Posterior vena cava (tissue), 2 donors: ENCODE results near the gene ARHGEF19. TPM values are rescaled to one million over a fixed set of nuclear protein-coding genes. Genes with fewer than 3 reads are reported as not detected.
A peak's percentile ranks its signal among the peaks of the same experiment; 100 is the strongest.
"Not testable (repeated sequence)": the region's sequence is repeated elsewhere in the genome, so short reads cannot be mapped to it uniquely, and the experiment has no call there.

Experiments used
- DNase-seq: peaks from one replicate; pipeline ENCODE4 v3.0.0-alpha.2; 2020; ENCODE audit warnings: low spot score
- intact Hi-C, 2 donors: fragments of 100-400 bp; cut with DNase I; formaldehyde crosslinking; loops; one replicate each; pipeline versions ENCODE4 v1.14.1 to v1.14.2; 2022 to 2023
- total RNA-seq, 2 donors: library from RNA; stranded (reverse); fragmentation: NEBNext Ultra II Directional; extraction: Animal tissue kit (Norgen Biotek cat#: 25700); gene quantifications; one replicate each; pipeline ENCODE4 v1.2.1, GENCODE V29; 2021
- donor health status: DM: yes; HTN: yes; CAD: no.
- donor health status: DM: yes; HTN: yes; CAD: no.

The ARHGEF19 gene
- total RNA-seq, 2 donors from 2014 or later = 4.7 to 5.5 TPM

- intact Hi-C loops = no loop called here
- peak; percentile 96 for DNase-seq
These were observed 36.6 kb downstream of the ARHGEF19 start for GRCh38 chr1:16175610-16176553.

GRCh38 chr1:16174886-16175598 lies 37.4 kb downstream of the ARHGEF19 start:
- no peak for DNase-seq
- intact Hi-C loops = no loop called here

GRCh38 chr1:16174261-16174868 lies 38.1 kb downstream of the ARHGEF19 start:
- intact Hi-C loops = no loop called here
- no peak for DNase-seq

GRCh38 chr1:16173447-16174260 lies 38.8 kb downstream of the ARHGEF19 start:
- intact Hi-C loops = no loop called here
- DNase-seq = no peak

GRCh38 chr1:16172964-16173446 lies 39.4 kb downstream of the ARHGEF19 start:
- intact Hi-C loops = no loop called here

GRCh38 chr1:16172218-16172830 lies 40.1 kb downstream of the ARHGEF19 start:
- intact Hi-C loops = no loop called here
- no peak for DNase-seq

More at GRCh38 chr1:16172964-16173446, 39.4 kb downstream of the ARHGEF19 start:
- DNase-seq = no peak

GRCh38 chr1:16171314-16172151 lies 40.9 kb downstream of the ARHGEF19 start:
- DNase-seq = no peak
- intact Hi-C loops = no loop called here

- DNase-seq = no peak
- intact Hi-C loops = no loop called here
These were observed 42.2 kb downstream of the ARHGEF19 start for GRCh38 chr1:16170283-16170673.

GRCh38 chr1:16168622-16169360 lies 43.7 kb downstream of the ARHGEF19 start:
- no peak for DNase-seq
- intact Hi-C loops = no loop called here

- not testable (repeated sequence) for DNase-seq
These were observed 44.3 kb downstream of the ARHGEF19 start for GRCh38 chr1:16168144-16168495.

GRCh38 chr1:16167331-16168143 lies 44.9 kb downstream of the ARHGEF19 start:
- peak; percentile 78 for DNase-seq
- intact Hi-C loops = no loop called here

More at GRCh38 chr1:16168144-16168495, 44.3 kb downstream of the ARHGEF19 start:
- intact Hi-C loops = not testable (repeated sequence)

- intact Hi-C loops = no loop called here
- DNase-seq = no peak
These were observed 46.3 kb downstream of the ARHGEF19 start for GRCh38 chr1:16166117-16166516.

GRCh38 chr1:16165548-16165947 lies 46.9 kb downstream of the ARHGEF19 start:
- no peak for DNase-seq
- intact Hi-C loops = no loop called here

- DNase-seq = no peak
- intact Hi-C loops = no loop called here
These were observed 47.4 kb downstream of the ARHGEF19 start for GRCh38 chr1:16165073-16165364.

GRCh38 chr1:16164213-16165072 lies 48.0 kb downstream of the ARHGEF19 start:
- DNase-seq = no peak

More at GRCh38 chr1:16164213-16165072, 48.0 kb downstream of the ARHGEF19 start:
- intact Hi-C loops = no loop called here
